ENCODE measurements around the gene GPC4. TPM values are rescaled to one million over a fixed set of nuclear protein-coding genes. Genes with fewer than 3 reads are reported as not detected.
A peak's percentile ranks its signal among the peaks of the same experiment; 100 is the strongest.

Gene GPC4
- total and polyA plus RNA-seq, 9 of the 15 experiments (the other 6 are each of a cell fraction or from before 2014, with no cell fraction given), result 0.11 TPM; not detected in 8

DNA sequence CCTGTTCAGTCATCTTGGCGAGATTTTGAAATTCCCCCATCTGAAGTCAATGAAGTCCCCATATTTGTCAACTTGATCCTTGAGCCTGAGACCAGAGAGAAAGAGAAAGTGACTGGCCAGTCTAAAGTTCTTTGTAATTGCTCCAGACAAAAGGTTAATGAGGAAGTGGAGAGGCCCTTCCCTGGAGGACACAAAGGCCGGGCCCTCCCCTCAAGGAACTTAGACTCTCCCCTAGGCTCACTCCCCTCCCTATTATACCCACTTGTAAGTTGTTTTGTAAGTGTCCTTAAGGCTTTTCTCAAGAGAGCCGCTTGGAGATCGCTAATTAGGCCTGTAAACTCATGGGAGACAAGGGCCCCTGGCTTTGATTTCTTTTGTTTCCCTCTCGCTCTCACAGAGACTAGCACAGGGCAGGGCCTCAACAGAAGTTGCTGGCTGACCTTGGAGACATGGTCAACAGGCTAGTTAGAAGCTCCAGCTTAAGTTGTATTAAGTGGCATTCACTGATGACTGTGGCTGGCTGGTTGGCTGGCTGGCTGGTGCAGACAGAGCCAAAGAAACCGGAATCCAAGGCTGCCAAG lies 20.3 kb upstream of the GPC4 start:
- Histone ChIP-seq H3K9me1 (ENCODE audit: control insufficient read depth, insufficient read depth, low read length) (no peaks in the 10 kb centered on the region), H3K4me2 (ENCODE audit: insufficient read depth, low read length) (no peak overlapping the region), H3K27me3 (ENCODE audit: control insufficient read depth in 2 of 2, insufficient read depth in 2 of 2, low read length in 2 of 2) (no peaks in the 10 kb centered on the region; a peak in 1 of 5 replicates), H3K4me1 (replicated peaks in 1 of 2; ENCODE audit: control insufficient read depth in 2 of 2, insufficient read depth in 2 of 2, low read length in 2 of 2) (no peaks in the 10 kb centered on the region), H2AFZ (ENCODE audit: low read depth, low read length) (no peak overlapping the region), H3K36me3 (ENCODE audit: control insufficient read depth, insufficient read depth, low read length) (no peaks in the 10 kb centered on the region), H3K9ac (ENCODE audit: insufficient read depth in 1 of 2, low read depth in 2 of 2, low read length in 2 of 2) (no peak overlapping the region), H3K79me2 (ENCODE audit: control insufficient read depth, insufficient read depth, low read length) (no peaks in the 10 kb centered on the region), H4K20me1 (replicated peaks; ENCODE audit: control insufficient read depth, insufficient read depth, low read length) (no peaks in the 10 kb centered on the region), H3K4me3 (no peak overlapping the region), H3K27ac (ENCODE audit: extremely low read depth, low read depth, low read length) (no peak overlapping the region), H3K9me3 (replicated peaks; ENCODE audit: control insufficient read depth, insufficient read depth, low read depth, low read length) (no peaks in the 10 kb centered on the region)
- WGBS (ENCODE audit: insufficient coverage, low coverage, missing lambda C conversion rate), result 0% methylated on average over 5 of the region's 6 CpGs
- no TSS peak for BruUV-seq (replicated peaks)
- no peak for TF ChIP-seq TCF7 (IDR thresholded peaks at IDR 0.05; ENCODE audit: borderline replicate concordance)
- ChIA-PET CTCF (ENCODE audit: low intra/inter-chr PET ratio) (no interaction called here), POLR2A (no interaction called here)
- ATAC-seq, result no peak
- in situ Hi-C loops (cut with MboI) (no loop called here), intact Hi-C loops (cut with micrococcal nuclease) (no loop called here)
- FAIRE-seq, result no peak
- no peak for DNase-seq (ENCODE audit: extremely low read depth in 1 of 4, low spot score in 3 of 4)

DNA sequence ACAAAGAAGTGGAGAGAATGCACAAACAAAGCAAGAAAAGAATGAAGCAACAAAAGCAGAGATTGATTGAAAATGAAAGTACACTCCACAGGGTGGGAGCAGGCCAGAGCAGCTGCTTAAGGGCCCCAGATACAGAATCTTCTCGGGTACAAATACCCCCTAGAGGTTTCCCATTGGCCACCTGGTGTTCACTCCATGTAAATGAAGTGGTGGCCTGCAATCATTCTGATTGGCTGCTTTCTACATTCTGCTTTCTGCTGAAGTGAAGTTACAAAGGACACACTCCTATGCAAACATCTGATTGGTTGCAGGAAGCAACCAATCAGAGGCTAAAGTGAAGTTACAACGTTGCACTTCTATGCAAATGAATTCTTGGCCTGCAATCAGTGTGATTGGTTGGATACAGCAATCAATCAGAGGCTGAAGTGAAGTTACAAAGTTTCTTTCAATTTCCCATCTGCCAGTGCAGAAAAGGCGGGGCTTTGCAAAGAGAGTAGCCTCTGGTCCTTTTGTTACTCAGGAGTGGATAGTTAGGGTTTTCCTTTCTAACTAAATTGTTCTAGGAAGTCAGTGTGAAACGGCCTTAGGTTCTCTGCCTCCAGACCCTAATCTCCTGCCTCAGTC lies 19.0 kb upstream of the GPC4 start:
- CTCF ChIA-PET (ENCODE audit: low intra/inter-chr PET ratio), result no interaction called here
- in situ Hi-C loops (cut with MboI), result no loop called here
- FAIRE-seq, result no peak

More for the DNA sequence above, 19.0 kb upstream of the GPC4 start:
- Histone ChIP-seq H4K20me1 (replicated peaks; ENCODE audit: control insufficient read depth, insufficient read depth, low read length) (no peaks in the 10 kb centered on the region), H3K9me1 (ENCODE audit: control insufficient read depth, insufficient read depth, low read length) (no peaks in the 10 kb centered on the region), H3K36me3 (ENCODE audit: control insufficient read depth, insufficient read depth, low read length) (no peaks in the 10 kb centered on the region), H3K4me3 (no peak overlapping the region), H2AFZ (ENCODE audit: low read depth, low read length) (no peak overlapping the region), H3K4me1 (replicated peaks in 1 of 2; ENCODE audit: control insufficient read depth in 2 of 2, insufficient read depth in 2 of 2, low read length in 2 of 2) (no peaks in the 10 kb centered on the region), H3K9ac (ENCODE audit: insufficient read depth in 1 of 2, low read depth in 2 of 2, low read length in 2 of 2) (no peak overlapping the region), H3K27me3 (ENCODE audit: control insufficient read depth in 2 of 2, insufficient read depth in 2 of 2, low read length in 2 of 2) (no peaks in the 10 kb centered on the region), H3K9me3 (replicated peaks; ENCODE audit: control insufficient read depth, insufficient read depth, low read depth, low read length) (no peaks in the 10 kb centered on the region), H3K79me2 (ENCODE audit: control insufficient read depth, insufficient read depth, low read length) (no peaks in the 10 kb centered on the region), H3K4me2 (ENCODE audit: insufficient read depth, low read length) (no peak overlapping the region), H3K27ac (ENCODE audit: extremely low read depth, low read depth, low read length) (no peak overlapping the region)
- peak; percentile 59 for ATAC-seq
- POLR2A ChIA-PET, result no interaction called here
- peak in 3 of 4 experiments; percentile 2 to 24 (median 17) for DNase-seq (ENCODE audit: extremely low read depth in 1 of 4, low spot score in 3 of 4)
- intact Hi-C loops (cut with micrococcal nuclease), result no loop called here
- TF ChIP-seq, protein P1, sequence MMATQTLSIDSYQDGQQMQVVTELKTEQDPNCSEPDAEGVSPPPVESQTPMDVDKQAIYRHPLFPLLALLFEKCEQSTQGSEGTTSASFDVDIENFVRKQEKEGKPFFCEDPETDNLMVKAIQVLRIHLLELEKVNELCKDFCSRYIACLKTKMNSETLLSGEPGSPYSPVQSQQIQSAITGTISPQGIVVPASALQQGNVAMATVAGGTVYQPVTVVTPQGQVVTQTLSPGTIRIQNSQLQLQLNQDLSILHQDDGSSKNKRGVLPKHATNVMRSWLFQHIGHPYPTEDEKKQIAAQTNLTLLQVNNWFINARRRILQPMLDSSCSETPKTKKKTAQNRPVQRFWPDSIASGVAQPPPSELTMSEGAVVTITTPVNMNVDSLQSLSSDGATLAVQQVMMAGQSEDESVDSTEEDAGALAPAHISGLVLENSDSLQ (IDR thresholded peaks at IDR 0.05), result peak; percentile 77
- TF ChIP-seq, protein P2, sequence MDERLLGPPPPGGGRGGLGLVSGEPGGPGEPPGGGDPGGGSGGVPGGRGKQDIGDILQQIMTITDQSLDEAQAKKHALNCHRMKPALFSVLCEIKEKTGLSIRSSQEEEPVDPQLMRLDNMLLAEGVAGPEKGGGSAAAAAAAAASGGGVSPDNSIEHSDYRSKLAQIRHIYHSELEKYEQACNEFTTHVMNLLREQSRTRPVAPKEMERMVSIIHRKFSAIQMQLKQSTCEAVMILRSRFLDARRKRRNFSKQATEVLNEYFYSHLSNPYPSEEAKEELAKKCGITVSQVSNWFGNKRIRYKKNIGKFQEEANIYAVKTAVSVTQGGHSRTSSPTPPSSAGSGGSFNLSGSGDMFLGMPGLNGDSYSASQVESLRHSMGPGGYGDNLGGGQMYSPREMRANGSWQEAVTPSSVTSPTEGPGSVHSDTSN (CRISPR knock-in tag; IDR thresholded peaks at IDR 0.05; ENCODE audit: low read depth), result no peak
- TF ChIP-seq, protein P2 (tag; conservative IDR thresholded peaks at IDR 0.05; ENCODE audit: low read depth), result 0 out of 2 replicates have a peak, but pooled peaks have one; percentile 33
- TF ChIP-seq RBM39 (optimal IDR thresholded peaks at IDR 0.05; ENCODE audit: low read depth, low read length), result no peak
- 0% methylated on average over 4 of the region's 4 CpGs for WGBS (ENCODE audit: insufficient coverage, low coverage, missing lambda C conversion rate)
- no TSS peak for BruUV-seq (replicated peaks)

Data from K562 (cell line).